Measurements from ENCODE around the gene KHDC1L.
"Not testable (repeated sequence)": the region's sequence is repeated elsewhere in the genome, so short reads cannot be mapped to it uniquely, and the experiment has no call there.

Gene KHDC1L, protein sequence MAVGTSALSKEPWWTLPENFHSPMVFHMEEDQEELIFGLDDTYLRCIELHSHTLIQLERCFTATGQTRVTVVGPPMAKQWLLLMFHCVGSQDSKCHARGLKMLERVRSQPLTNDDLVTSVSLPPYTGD

DNA sequence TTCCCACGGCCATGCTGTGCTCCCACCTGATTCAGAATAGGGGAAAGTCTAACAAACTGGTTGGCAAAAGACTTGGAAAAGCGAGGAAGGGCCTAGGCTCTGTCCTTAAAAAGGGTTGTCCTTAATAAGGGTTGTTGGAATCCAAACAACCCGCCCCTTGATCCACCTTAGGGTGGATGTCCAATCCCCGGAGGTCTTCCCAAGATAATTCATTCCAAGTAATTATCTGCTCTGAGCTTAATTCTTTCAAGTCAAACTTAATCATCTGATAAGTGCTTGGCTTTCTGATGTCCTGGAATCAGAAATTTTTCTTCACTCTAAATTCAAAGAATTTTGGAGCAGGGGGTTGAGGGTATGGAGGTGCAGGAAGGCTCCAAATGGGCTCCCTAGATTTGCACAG lies at the start of gene KHDC1L:
Gene KHDC1L, minus strand, starts transcription at position 101 of the 400 bp plus-strand sequence. Its CDS starts 88 bp downstream, at position 13.
- TF ChIP-seq, protein P1, sequence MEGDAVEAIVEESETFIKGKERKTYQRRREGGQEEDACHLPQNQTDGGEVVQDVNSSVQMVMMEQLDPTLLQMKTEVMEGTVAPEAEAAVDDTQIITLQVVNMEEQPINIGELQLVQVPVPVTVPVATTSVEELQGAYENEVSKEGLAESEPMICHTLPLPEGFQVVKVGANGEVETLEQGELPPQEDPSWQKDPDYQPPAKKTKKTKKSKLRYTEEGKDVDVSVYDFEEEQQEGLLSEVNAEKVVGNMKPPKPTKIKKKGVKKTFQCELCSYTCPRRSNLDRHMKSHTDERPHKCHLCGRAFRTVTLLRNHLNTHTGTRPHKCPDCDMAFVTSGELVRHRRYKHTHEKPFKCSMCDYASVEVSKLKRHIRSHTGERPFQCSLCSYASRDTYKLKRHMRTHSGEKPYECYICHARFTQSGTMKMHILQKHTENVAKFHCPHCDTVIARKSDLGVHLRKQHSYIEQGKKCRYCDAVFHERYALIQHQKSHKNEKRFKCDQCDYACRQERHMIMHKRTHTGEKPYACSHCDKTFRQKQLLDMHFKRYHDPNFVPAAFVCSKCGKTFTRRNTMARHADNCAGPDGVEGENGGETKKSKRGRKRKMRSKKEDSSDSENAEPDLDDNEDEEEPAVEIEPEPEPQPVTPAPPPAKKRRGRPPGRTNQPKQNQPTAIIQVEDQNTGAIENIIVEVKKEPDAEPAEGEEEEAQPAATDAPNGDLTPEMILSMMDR (IDR thresholded peaks at IDR 0.05; ENCODE audit: insufficient read depth, low read depth, low read length, missing control alignments) = no peak
- no peak within 1 kb of the TSS for H3K4me3 ChIP-seq (ENCODE audit: low read length)
- DNase-seq (ENCODE audit: low read depth) = no peak

DNA sequence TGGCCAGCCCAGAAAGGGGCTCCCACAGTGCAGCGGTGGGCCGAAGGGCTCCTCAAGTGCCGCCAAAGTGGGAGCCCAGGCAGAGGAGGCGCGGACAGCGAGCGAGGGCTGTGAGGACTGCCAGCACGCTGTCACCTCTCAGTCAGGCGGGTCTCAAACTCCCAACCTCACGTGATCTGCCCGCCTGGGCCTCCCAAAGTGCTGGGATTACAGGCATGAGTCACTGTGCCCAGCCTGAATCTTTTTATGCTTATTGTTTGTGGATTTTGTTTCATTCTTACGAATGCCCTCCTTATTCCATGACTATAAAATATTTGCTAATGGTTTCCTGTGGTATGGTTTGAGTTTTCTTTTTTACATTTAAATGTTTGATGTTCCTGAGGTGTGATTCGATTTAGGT lies 44.0 kb upstream of the KHDC1L start:
- not testable (repeated sequence) for DNase-seq (ENCODE audit: low read depth); H3K4me3 ChIP-seq (ENCODE audit: low read length)

DNA sequence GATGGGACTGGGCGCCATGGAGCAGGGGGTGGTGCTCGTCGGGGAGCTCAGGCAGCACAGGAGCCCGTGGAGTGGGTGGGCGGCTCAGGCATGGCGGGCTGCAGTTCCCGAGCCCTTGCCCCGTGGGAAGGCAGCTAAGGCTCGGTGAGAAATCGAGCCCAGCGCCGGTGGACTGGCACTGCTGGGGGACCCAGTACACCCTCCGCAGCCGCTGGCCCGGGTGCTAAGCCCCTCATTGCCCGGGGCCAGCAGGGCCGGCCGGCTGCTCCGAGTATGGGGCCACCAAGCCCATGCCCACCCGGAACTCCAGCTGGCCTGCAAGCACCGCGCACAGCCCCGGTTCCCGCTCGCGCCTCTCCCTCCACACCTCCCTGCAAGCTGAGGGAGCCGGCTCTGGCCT lies 43.6 kb upstream of the KHDC1L start:
- not testable (repeated sequence) for H3K4me3 ChIP-seq (ENCODE audit: low read length); DNase-seq (ENCODE audit: low read depth)

DNA sequence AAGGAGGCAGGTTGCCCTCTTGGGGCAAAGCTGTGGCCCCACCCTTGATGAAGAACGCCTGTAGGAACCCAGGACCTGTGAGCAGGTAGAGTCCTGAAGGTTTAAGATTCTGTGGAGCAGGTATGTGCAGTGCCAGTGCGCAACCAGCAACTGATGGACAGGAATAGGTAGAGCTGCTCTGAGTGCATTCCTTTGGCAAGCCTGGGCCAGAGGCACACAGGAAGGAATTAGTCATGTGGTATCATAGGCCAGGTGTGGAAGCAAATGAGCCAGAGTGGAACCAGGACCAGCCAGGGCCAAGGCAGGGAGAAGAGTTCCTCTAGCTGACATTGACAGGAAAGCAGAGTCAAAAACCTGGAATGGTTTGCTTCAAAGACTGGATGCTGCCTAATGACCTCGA lies 39.1 kb upstream of the KHDC1L start:
- peak; percentile 99 for DNase-seq (ENCODE audit: low read depth)
- no peak overlapping the region for H3K4me3 ChIP-seq (ENCODE audit: low read length)
- TF ChIP-seq, protein P1 (IDR thresholded peaks at IDR 0.05; ENCODE audit: insufficient read depth, low read depth, low read length, missing control alignments) = no peak

DNA sequence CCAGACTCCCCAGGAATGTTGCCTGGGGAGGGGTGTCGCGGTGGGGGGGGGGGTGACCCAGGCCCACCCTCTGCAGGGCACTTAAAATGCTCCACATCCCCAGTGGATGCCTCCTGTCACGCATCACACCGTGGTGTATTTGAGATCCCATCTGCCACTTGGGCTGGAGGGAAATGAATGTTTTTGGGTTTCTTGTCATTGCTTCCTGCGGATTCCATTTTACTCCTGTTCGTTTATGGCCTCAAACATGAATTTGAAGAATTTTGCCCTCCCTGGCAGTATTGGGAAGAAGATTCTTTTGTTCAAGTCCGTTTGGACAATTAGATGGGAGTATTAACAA lies 38.2 kb upstream of the KHDC1L start:
- peak; percentile 10 for DNase-seq (ENCODE audit: low read depth)
- TF ChIP-seq, protein P1 (IDR thresholded peaks at IDR 0.05; ENCODE audit: insufficient read depth, low read depth, low read length, missing control alignments) = no peak
- H3K4me3 ChIP-seq (ENCODE audit: low read length) = peak overlapping the region; percentile 60

DNA sequence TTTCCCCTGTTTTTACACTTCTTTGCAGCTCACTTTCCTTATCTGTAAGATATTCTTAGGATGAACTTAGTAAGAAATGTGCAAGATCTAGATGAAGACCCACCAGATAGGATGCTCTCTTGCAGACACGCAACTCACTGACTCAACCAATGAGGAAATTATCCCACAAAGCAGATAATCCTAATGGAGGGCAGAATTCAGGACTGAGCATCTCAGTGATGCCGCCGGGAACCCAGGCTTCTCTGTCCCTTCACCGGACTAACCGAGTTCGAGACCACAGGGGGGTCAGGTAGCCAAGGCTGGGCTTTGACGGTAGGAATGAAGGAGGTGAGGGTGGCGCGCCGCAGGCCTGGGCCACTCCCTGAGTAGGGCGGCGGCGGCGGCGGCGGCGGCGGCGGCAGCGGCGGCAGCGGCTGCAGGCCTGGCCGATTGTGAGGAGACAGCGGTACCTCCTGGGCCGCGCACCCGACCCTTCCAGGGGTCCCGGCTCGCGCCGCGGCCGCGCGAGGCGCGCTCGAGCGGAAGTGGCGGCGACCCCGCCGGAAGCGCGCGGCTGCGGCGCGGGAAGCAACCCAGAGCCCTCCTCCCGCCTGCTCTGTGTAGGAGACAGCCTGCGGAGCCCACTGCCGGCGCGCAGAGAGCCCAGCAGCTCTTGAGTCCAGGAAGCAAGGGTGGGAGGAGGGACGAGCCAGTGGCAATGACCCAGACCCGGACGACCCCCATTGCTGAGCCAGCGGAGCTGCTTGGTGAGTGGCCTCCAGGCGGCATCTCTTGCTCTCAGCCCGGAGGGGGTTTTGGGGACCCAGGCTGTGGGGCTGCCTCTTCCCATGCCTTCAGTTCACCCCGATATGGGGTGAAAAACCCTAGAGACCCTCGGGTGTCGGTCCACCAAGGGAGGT lies 37.6 kb upstream of the KHDC1L start, which contains the start of gene KHDC1:
Gene KHDC1, minus strand, starts transcription at position 526 of the 899 bp plus-strand sequence. CDS start 20,679 bp downstream, outside the sequence.
- TF ChIP-seq, protein P1 (IDR thresholded peaks at IDR 0.05; ENCODE audit: insufficient read depth, low read depth, low read length, missing control alignments) = no peak
- DNase-seq (ENCODE audit: low read depth) = peak; percentile 38
- H3K4me3 ChIP-seq (ENCODE audit: low read length) = peak within 1 kb of the TSS; percentile 60

DNA sequence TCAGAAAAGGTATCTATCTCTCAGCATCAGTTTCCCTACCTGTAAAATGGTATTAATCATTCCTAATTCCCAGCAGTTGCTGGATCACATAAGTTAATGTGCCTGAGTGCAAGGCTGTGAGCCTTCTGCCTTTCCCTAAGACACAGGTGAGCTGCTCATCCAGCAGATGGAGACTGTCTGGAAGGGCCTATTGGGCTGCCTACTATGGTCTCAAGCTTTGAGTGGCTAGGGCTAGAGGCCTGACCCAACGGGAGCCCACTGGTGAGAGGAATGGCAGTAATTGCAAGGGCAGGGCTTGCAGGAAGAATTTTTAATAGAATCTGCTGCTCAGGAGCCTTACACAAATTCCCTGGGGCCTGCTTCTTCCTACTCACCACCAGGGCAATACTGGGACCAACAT lies 33.4 kb upstream of the KHDC1L start:
- TF ChIP-seq, protein P1 (IDR thresholded peaks at IDR 0.05; ENCODE audit: insufficient read depth, low read depth, low read length, missing control alignments) = no peak
- no peak overlapping the region for H3K4me3 ChIP-seq (ENCODE audit: low read length)
- no peak for DNase-seq (ENCODE audit: low read depth)

DNA sequence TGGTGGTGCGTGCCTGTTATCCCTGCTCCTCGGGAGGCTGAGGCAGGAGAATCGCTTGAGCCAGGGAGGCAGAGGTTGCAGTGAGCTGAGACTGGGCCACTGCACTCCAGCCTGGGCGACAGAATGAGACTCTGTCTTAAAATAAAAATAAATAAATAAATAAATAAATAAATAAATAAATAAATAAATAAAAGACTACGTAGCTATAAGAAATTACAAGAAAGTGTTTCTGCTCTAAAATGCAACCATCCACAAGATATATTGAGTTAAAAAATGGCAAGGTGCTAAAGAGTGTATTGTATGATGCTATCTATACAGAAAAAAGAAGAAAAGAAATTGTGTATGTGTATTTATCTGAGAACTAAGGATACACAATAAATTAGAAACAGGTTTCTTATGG lies 29.0 kb upstream of the KHDC1L start:
- not testable (repeated sequence) for H3K4me3 ChIP-seq (ENCODE audit: low read length); DNase-seq (ENCODE audit: low read depth)
